NCI-H1092 treated with DMSO at 0.1 percent for 48 hours (cell line): ENCODE measurements around the gene SSR1.

Experiments used
- DNase-seq: peaks from one replicate; lab custom pipeline; 2025; lab: John Stamatoyannopoulos, UW

SSR1 gene

DNA sequence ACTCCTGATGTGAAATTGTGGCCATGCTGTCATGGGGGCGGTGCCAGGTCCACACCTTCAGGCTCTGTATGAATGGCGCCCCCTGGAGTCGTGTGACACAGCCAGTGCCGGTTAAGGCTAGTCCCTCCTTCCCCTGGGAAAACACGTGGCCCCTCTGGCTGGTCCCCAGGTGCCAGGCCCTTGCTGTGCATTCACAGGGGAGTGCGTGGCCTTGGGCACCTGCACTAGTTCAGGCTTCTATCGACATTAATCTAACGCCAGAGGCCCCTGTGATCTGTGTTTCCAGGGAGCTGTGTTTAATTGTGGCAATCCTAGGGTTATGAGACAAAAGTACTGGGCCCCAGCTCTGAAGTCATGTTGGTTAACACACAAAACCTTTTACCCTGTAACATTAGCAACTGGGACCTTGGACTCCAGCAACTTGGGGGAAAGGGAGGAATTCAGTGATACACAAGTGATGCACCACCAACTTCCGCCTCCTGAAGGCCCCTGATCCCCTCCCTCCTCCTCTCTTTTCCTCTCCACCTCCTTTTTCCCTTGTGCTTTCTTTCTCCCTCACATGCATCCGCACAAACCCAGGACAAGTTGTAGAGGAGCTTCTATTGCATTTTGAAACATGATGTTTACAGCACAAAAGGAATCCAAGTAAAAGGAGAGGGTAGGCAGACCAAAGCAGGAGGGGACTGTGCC lies 74.0 kb downstream of the SSR1 start:
- DNase-seq = peak; percentile 42

DNA sequence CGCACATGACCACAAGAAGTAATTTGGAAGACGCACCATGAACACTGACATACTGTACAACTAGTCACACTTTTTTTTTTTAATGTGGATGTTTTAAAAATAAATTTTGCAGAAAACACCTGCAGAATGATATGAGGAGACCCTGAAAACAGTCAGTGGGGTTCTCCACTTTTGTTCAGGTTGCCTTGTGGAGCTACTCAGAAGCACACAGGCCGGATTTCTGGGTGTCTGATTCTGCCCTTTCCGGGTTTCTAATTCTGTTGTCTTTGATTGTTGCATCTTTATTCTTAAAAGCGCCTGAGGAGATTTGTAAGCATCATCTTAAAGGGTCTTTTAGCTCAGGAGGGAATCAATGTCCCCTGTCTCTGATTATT lies 74.5 kb downstream of the SSR1 start:
- DNase-seq = no peak

DNA sequence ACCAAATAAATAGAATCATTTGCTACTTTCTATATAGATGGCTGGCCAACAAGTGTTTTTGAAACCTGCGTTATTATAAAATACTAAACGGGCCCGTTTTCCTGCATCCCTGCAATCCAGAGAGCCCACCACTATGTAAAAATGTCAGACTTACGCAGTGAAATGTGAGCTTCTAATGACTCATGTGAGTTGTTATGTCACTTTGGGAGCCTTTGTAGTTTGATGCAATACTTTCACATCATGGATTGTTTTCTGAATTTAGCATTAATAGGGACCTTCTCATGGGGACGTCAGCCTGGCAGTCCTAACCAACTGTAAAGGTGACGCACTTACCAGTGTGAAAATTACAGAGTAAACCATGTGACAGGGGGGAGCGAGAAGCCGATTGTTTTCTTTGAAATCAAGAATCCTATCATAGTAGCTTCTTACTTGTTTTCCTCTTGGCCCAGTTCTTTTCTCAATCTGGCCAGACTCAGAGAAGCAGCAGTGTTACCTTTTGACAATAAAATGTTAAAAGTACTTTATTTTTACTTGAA lies 75.3 kb downstream of the SSR1 start:
- no peak for DNase-seq

- no peak for DNase-seq
Observed at GRCh38 chr6:7236306-7237209, 76.4 kb downstream of the SSR1 start.

DNA sequence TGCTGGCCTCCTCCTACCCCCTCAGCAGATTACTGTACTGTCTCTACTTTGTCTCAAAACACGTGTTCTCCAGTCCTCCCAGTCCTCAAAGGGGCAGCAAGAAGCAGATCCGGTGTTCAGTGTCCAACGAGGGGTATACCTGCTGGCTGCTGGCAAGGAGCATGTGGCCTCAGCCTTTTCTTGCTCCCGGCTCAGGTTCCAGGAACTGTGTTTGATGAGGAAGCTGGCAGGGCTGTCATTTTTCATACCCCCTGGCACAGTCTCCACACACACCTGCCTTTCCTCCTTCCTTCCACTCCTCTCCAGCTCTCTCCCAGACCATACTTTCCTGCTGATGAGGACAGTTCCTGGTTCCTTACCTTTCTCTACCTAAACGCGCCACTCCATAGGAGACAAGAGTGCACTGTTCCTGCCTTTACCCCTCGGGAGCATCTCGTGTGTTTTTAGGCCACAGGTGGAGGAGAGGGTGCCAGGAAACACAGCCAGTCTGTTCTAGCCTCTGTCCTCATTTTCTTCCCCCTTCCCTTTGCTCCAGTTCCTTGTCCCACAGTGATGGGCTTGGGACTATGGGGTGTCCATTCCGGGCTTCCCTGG lies 77.2 kb downstream of the SSR1 start:
- peak; percentile 35 for DNase-seq

GRCh38 chr6:7234547-7234946 lies 78.5 kb downstream of the SSR1 start:
- DNase-seq = no peak

GRCh38 chr6:7232351-7232750 lies 80.6 kb downstream of the SSR1 start:
- no peak for DNase-seq

DNA sequence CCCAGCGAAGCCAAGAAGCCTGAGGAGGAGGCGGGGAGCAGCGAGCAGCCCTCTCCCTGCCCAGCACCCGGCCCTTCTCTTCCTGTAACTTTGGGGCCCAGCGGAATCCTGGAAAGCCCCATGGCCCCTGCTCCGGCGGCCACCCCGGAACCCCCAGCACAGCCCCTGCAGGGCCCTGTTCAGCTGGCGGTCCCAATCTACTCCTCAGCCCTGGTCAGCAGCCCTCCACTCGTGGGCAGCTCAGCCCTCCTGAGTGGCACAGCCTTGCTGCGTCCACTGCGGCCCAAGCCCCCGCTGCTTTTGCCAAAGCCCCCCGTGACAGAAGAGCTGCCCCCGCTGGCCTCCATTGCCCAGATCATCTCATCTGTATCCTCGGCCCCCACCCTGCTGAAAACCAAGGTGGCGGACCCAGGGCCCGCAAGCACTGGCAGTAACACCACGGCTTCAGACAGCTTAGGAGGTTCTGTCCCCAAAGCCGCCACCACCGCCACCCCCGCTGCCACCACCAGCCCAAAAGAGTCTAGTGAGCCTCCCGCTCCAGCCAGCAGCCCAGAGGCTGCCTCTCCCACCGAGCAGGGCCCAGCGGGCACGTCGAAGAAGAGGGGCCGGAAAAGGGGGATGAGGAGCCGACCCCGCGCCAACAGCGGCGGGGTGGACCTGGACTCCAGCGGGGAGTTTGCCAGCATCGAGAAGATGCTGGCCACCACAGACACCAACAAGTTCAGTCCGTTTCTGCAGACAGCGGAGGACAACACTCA lies 81.9 kb downstream of the SSR1 start:
- no peak for DNase-seq

DNA sequence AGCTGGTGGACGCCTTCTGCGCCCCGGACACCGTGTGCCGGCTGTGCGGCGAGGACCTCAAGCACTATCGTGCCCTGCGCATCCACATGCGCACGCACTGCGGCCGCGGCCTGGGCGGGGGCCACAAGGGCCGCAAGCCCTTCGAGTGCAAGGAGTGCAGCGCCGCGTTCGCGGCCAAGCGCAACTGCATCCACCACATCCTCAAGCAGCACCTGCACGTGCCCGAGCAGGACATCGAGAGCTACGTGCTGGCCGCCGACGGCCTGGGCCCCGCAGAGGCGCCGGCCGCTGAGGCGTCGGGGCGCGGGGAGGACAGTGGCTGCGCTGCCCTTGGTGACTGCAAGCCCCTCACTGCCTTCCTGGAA lies 82.7 kb downstream of the SSR1 start:
- DNase-seq = no peak

GRCh38 chr6:7229376-7230326 lies 83.3 kb downstream of the SSR1 start:
- DNase-seq = no peak

- no peak for DNase-seq
Observed at GRCh38 chr6:7228662-7229375, 84.2 kb downstream of the SSR1 start.

DNA sequence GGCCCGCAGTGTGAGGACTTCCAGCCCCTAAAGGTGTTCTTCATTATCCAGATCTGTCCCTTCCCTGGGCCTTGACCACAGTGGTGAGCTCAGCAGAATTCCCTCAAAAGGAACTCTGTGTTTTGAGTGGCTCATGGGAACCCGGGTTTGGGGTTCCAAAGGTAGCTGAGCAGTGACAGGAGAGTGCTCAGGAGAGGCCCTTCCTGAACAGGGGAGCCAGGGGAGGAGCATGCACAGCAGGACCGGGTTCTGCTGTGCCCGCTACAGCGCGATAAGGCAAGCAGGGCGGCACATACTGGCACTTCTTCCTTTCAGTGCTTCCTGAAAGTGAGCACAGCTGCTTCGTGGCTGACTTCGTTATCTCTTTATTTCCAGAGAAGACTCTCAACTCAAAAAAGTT lies 88.3 kb downstream of the SSR1 start:
- no peak for DNase-seq

- DNase-seq = no peak
Observed at GRCh38 chr6:7222197-7222596, 90.8 kb downstream of the SSR1 start.

DNA sequence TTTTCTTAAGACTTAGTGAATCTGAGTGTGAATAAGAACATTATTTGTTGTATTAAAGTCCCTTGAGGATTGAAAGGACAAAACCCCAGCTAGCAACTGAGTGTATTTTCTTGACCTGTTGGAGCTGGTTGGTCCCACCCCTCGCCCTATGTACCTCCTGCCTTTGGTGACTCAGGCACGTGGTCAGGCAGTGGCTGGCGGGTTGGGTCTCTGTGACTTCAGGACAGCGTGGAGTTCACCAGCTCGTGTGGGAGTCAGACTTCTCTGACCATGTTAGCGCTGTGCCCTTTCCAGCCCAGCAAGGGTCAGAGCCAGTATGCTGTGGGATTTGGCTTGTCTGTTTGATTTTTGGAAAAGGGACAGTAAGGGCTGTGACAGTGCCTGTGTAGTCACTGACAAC lies 93.7 kb downstream of the SSR1 start:
- DNase-seq = no peak

DNA sequence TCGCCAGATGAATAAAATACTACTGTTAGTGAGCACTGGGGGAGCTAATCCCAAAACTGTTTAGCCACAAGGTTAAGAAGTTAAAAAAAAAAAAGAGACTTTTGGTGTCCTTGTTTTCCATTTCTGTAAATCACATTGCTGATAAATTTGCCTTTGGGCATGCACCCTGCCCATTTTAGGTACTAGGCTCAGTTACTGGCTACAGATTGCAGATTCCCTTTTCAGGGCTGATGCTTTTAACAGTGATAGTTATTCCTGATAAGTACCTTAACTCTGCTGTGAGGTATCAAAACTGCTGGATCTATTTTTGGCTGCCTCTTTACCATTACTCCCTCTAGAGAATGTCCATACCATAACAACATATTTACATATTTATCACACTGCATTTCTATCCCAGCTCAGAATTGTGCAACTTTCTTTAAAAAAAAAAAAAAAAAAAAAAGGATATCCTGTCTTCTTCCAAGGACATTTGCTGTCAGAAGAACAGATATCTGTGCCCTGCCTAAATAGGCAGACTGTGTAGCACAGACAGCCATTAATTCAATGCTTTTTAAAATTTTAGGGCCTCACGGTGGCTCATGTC lies 94.5 kb downstream of the SSR1 start:
- DNase-seq = no peak
